Prostate gland (tissue), 2 donors: ENCODE data around the gene PDS5A. TPM values are rescaled to one million over a fixed set of nuclear protein-coding genes. Genes with fewer than 3 reads are reported as not detected.
"Not testable (repeated sequence)": the region's sequence is repeated elsewhere in the genome, so short reads cannot be mapped to it uniquely, and the experiment has no call there.

Experiments
- DNase-seq: peaks from one replicate; pipeline ENCODE4 v3.0.0-alpha.2; 2019; ENCODE audit warnings: low spot score
- H3K27ac ChIP-seq, 2 donors: fragments of 200-600 bp; sonication (generic); 2 replicates each; pipeline ENCODE4 v1.5.1; 2017 to 2019
- H3K27me3 ChIP-seq: fragments of 200-600 bp; sonication (generic); replicated peaks from 2 replicates; pipeline ENCODE4 v1.5.1; 2019; ENCODE audit not compliant: insufficient read depth
- H3K36me3 ChIP-seq, 2 donors: fragments of 200-600 bp; sonication (generic); 1 replicate in 1 of 2; 2 replicates in 1 of 2; pipeline versions ENCODE4 v1.5.1 to v1.8.1; 2017 to 2019
- H3K4me1 ChIP-seq: fragments of 200-600 bp; sonication (generic); replicated peaks from 2 replicates; pipeline ENCODE4 v1.5.1; 2019
- H3K4me3 ChIP-seq, 2 donors: fragments of 200-600 bp; sonication (generic); 2 replicates each; pipeline ENCODE4 v1.5.1; 2017 to 2019
- H3K9me3 ChIP-seq: fragments of 200-600 bp; sonication (generic); 2 replicates; pipeline ENCODE4 v1.5.1; 2017
- POLR2A ChIP-seq: fragments of 450-650 bp; IDR thresholded peaks from one replicate; pipeline ENCODE4 v1.6.1; 2016; ENCODE audit warnings: antibody characterized with exemption, mild to moderate bottlenecking
- POLR2AphosphoS5 ChIP-seq: sonication (generic); formaldehyde crosslinking; IDR thresholded peaks from one replicate; pipeline ENCODE4 v1.6.1; 2017; ENCODE audit warnings: antibody characterized with exemption
- whole genome bisulfite sequencing: methylation state at CpG from one replicate; pipeline ENCODE4 v1.1.5; 2018; 5-methylcytosine and 5-hydroxymethylcytosine counted together
- intact Hi-C: fragments of 100-400 bp; cut with DNase I; formaldehyde crosslinking; loops from one replicate; pipeline ENCODE4 v1.14.2; 2022
- small RNA-seq, 2 donors: library from RNA; depleted of rRNA; stranded (forward); fragments of <200 nt; gene quantifications; one replicate each; pipeline ENCODE3, GENCODE V24; 2016
- total RNA-seq, 2 donors: library from RNA; depleted of rRNA; stranded (reverse); fragments of >200 nt; gene quantifications; one replicate each; pipeline ENCODE4 v1.1.0, GENCODE V29; 2016
- TF ChIP-seq, protein P1 (sequence below), 4 experiments: fragments of 200-600 bp in 2 of 4; fragments of 450-650 bp in 2 of 4; sonication (generic) in 2 of 4; IDR thresholded peaks; 1 replicate in 3 of 4; 2 replicates in 1 of 4; pipeline ENCODE4 v1.5.1; 2016 to 2019; ENCODE audit warnings: antibody characterized with exemption in 4 of 4, mild to moderate bottlenecking in 2 of 4, moderate library complexity in 2 of 4

The PDS5A gene
- total RNA-seq, 2 donors from 2014 or later: 55.7 to 57.0 TPM

GRCh38 chr4:39792128-39792527 lies 185.6 kb downstream of the PDS5A start:
- no peaks in the 10 kb centered on the region for H3K36me3 ChIP-seq
- DNase-seq: no peak
- 94% methylated on average over 5 of the region's 5 CpGs for WGBS

DNA sequence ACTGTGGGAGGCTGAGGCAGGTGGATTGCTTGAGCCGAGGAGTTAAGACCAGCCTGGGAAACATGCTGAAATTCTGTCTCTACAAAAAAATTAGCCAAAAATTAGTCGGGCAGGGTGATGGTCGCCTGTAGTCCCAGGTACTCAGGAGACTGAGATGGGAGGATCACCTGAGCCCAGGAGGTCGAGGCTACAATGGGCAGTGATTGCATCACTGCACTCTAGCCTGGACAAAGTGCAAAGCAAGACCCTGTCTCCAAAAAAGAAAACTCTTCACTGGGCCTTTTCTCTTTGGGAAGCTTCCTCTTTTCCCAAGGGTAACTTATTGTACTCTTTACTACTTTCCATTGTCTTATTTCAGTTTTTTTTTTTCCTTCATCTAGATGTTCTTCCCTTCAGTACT lies 190.9 kb downstream of the PDS5A start:
- no peaks in the 10 kb centered on the region for H3K9me3 ChIP-seq
- no peaks in the 10 kb centered on the region for H3K4me1 ChIP-seq
- H3K36me3 ChIP-seq: no peaks in the 10 kb centered on the region
- no peaks in the 10 kb centered on the region for H3K27me3 ChIP-seq
- no peak for TF ChIP-seq POLR2AphosphoS5
- TF ChIP-seq, protein P1, sequence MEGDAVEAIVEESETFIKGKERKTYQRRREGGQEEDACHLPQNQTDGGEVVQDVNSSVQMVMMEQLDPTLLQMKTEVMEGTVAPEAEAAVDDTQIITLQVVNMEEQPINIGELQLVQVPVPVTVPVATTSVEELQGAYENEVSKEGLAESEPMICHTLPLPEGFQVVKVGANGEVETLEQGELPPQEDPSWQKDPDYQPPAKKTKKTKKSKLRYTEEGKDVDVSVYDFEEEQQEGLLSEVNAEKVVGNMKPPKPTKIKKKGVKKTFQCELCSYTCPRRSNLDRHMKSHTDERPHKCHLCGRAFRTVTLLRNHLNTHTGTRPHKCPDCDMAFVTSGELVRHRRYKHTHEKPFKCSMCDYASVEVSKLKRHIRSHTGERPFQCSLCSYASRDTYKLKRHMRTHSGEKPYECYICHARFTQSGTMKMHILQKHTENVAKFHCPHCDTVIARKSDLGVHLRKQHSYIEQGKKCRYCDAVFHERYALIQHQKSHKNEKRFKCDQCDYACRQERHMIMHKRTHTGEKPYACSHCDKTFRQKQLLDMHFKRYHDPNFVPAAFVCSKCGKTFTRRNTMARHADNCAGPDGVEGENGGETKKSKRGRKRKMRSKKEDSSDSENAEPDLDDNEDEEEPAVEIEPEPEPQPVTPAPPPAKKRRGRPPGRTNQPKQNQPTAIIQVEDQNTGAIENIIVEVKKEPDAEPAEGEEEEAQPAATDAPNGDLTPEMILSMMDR (IDR thresholded peaks at IDR 0.05): no peak
- no peak for TF ChIP-seq POLR2A
- no peak overlapping the region for H3K27ac ChIP-seq
- 82% methylated on average over 4 of the region's 4 CpGs for WGBS
- intact Hi-C loops: no loop called here
- H3K4me3 ChIP-seq: no peak overlapping the region
- no peak for DNase-seq

More at GRCh38 chr4:39792128-39792527, 185.6 kb downstream of the PDS5A start:
- no peaks in the 10 kb centered on the region for H3K27me3 ChIP-seq
- intact Hi-C loops: no loop called here
- no peaks in the 10 kb centered on the region for H3K4me1 ChIP-seq
- no peak overlapping the region for H3K4me3 ChIP-seq
- TF ChIP-seq, protein P1 (IDR thresholded peaks at IDR 0.05): no peak
- no peak for TF ChIP-seq POLR2AphosphoS5
- TF ChIP-seq POLR2A: no peak
- no peak overlapping the region for H3K27ac ChIP-seq
- H3K9me3 ChIP-seq: no peaks in the 10 kb centered on the region

GRCh38 chr4:39785083-39785482 lies 192.6 kb downstream of the PDS5A start:
- TF ChIP-seq POLR2A (no peak), POLR2AphosphoS5 (no peak)
- TF ChIP-seq, protein P1 (IDR thresholded peaks at IDR 0.05): no peak
- Histone ChIP-seq H3K9me3 (no peaks in the 10 kb centered on the region), H3K4me3 (no peak overlapping the region), H3K27ac (no peak overlapping the region), H3K4me1 (no peaks in the 10 kb centered on the region), H3K36me3 (no peaks in the 10 kb centered on the region), H3K27me3 (no peaks in the 10 kb centered on the region)
- intact Hi-C loops: no loop called here
- no peak for DNase-seq
- WGBS: 41% methylated on average over 1 of the region's 1 CpG

- intact Hi-C loops, H3K9me3 ChIP-seq, H3K27ac ChIP-seq, DNase-seq, H3K4me3 ChIP-seq, H3K36me3 ChIP-seq, H3K27me3 ChIP-seq, H3K4me1 ChIP-seq: not testable (repeated sequence)
- WGBS: 84% methylated on average over 2 of the region's 2 CpGs
Measured at GRCh38 chr4:39781988-39782387, 195.7 kb downstream of the PDS5A start.

Small RNAs within 50 kb of the gene (small RNA-seq; reads per million reads assigned to genes)
- gene RNA5SP159: 0 reads per million in 2 donors

Other genes with a start within 250 kb of the PDS5A start
- 10 to 100 TPM in 1 of 2 donors, 1 to 10 TPM in 1; 8.7 to 14.7 TPM for gene N4BP2, start 78.9 kb upstream of the PDS5A start, total RNA-seq
- 1 to 10 TPM; 1.3 to 1.9 TPM for gene RHOH, start 219.1 kb upstream of the PDS5A start, total RNA-seq